ENCODE measurements around the gene CCDC3. TPM values are rescaled to one million over a fixed set of nuclear protein-coding genes. Genes with fewer than 3 reads are reported as not detected.

The CCDC3 gene
- total RNA-seq, 1 experiment from 2014 or later, result 106 TPM

GRCh38 chr10:12940791-12941190, 60.7 kb downstream of the CCDC3 start:
- Histone ChIP-seq H3K4me3 (no peak overlapping the region), H3K27me3 (no peaks in the 10 kb centered on the region), H3K4me1 (peaks cover 4% of the 10 kb centered on the region; the same call in 1 of the 2 replicates), H3K36me3 (0 out of 2 replicates have a peak, but pooled peaks cover 3% of the 10 kb centered on the region), H3K9me3 (replicated peaks) (no peaks in the 10 kb centered on the region), H3K27ac (no peak overlapping the region)
- DNase-seq, result no peak

GRCh38 chr10:12938271-12938670, 63.2 kb downstream of the CCDC3 start:
- Histone ChIP-seq H3K27me3 (no peaks in the 10 kb centered on the region), H3K27ac (no peak overlapping the region), H3K4me1 (no peaks in the 10 kb centered on the region), H3K4me3 (no peak overlapping the region), H3K9me3 (replicated peaks) (no peaks in the 10 kb centered on the region), H3K36me3 (no peaks in the 10 kb centered on the region)
- no peak for DNase-seq

GRCh38 chr10:12937527-12937926, 64.0 kb downstream of the CCDC3 start:
- Histone ChIP-seq H3K4me1 (no peaks in the 10 kb centered on the region), H3K27me3 (no peaks in the 10 kb centered on the region), H3K36me3 (no peaks in the 10 kb centered on the region), H3K9me3 (replicated peaks) (no peaks in the 10 kb centered on the region), H3K27ac (no peak overlapping the region), H3K4me3 (no peak overlapping the region)
- DNase-seq, result no peak

GRCh38 chr10:12934777-12935176, 66.7 kb downstream of the CCDC3 start:
- Histone ChIP-seq H3K4me1 (no peaks in the 10 kb centered on the region), H3K27me3 (no peaks in the 10 kb centered on the region), H3K27ac (no peak overlapping the region), H3K9me3 (replicated peaks) (no peaks in the 10 kb centered on the region), H3K4me3 (no peak overlapping the region), H3K36me3 (no peaks in the 10 kb centered on the region)
- no peak for DNase-seq

GRCh38 chr10:12929381-12929780, 72.1 kb downstream of the CCDC3 start:
- H3K36me3 ChIP-seq, result peaks cover 2% of the 10 kb centered on the region; the same call in 1 of the 2 replicates
- H3K27me3 ChIP-seq, result no peaks in the 10 kb centered on the region
- DNase-seq, result no peak
- H3K9me3 ChIP-seq (replicated peaks), result peaks cover 8% of the 10 kb centered on the region
- no peaks in the 10 kb centered on the region for H3K4me1 ChIP-seq
- H3K27ac ChIP-seq, result no peak overlapping the region
- no peak overlapping the region for H3K4me3 ChIP-seq

GRCh38 chr10:12928571-12928970, 72.9 kb downstream of the CCDC3 start:
- H3K4me1 ChIP-seq, result no peaks in the 10 kb centered on the region
- H3K4me3 ChIP-seq, result no peak overlapping the region
- no peak overlapping the region for H3K27ac ChIP-seq
- peaks cover 2% of the 10 kb centered on the region; the same call in 1 of the 2 replicates for H3K36me3 ChIP-seq
- H3K27me3 ChIP-seq, result no peaks in the 10 kb centered on the region
- DNase-seq, result no peak
- H3K9me3 ChIP-seq (replicated peaks), result peaks cover 8% of the 10 kb centered on the region

GRCh38 chr10:12927896-12928295, 73.6 kb downstream of the CCDC3 start:
- H3K4me1 ChIP-seq, result no peaks in the 10 kb centered on the region
- no peak overlapping the region for H3K27ac ChIP-seq
- peaks cover 2% of the 10 kb centered on the region; the same call in 1 of the 2 replicates for H3K36me3 ChIP-seq
- no peak overlapping the region for H3K4me3 ChIP-seq
- H3K27me3 ChIP-seq, result no peaks in the 10 kb centered on the region
- no peak for DNase-seq
- H3K9me3 ChIP-seq (replicated peaks), result peaks cover 8% of the 10 kb centered on the region

- Histone ChIP-seq H3K36me3 (peaks cover 2% of the 10 kb centered on the region; the same call in 1 of the 2 replicates), H3K9me3 (replicated peaks) (peaks cover 8% of the 10 kb centered on the region)
- DNase-seq, result no peak
These were observed 75.7 kb downstream of the CCDC3 start for GRCh38 chr10:12925845-12926244.

GRCh38 chr10:12924911-12925310, 76.6 kb downstream of the CCDC3 start:
- no peaks in the 10 kb centered on the region for H3K4me1 ChIP-seq
- H3K36me3 ChIP-seq, result peaks cover 2% of the 10 kb centered on the region; the same call in 1 of the 2 replicates
- no peak overlapping the region for H3K27ac ChIP-seq
- H3K9me3 ChIP-seq (replicated peaks), result peaks cover 8% of the 10 kb centered on the region
- H3K27me3 ChIP-seq, result no peaks in the 10 kb centered on the region
- no peak overlapping the region for H3K4me3 ChIP-seq
- DNase-seq, result no peak

More at GRCh38 chr10:12925845-12926244, 75.7 kb downstream of the CCDC3 start:
- H3K27me3 ChIP-seq, result no peaks in the 10 kb centered on the region
- no peaks in the 10 kb centered on the region for H3K4me1 ChIP-seq
- no peak overlapping the region for H3K4me3 ChIP-seq
- no peak overlapping the region for H3K27ac ChIP-seq

GRCh38 chr10:12922117-12922900, 79.2 kb downstream of the CCDC3 start:
- Histone ChIP-seq H3K27me3 (no peaks in the 10 kb centered on the region), H3K9me3 (replicated peaks) (peaks cover 8% of the 10 kb centered on the region), H3K36me3 (peaks cover 9% of the 10 kb centered on the region; the same call in 1 of the 2 replicates), H3K27ac (no peak overlapping the region), H3K4me3 (no peak overlapping the region), H3K4me1 (no peaks in the 10 kb centered on the region)
- DNase-seq, result no peak

GRCh38 chr10:12921163-12921562, 80.3 kb downstream of the CCDC3 start:
- H3K36me3 ChIP-seq, result peaks cover 8% of the 10 kb centered on the region; the same call in 1 of the 2 replicates
- no peak overlapping the region for H3K27ac ChIP-seq
- no peaks in the 10 kb centered on the region for H3K27me3 ChIP-seq
- no peaks in the 10 kb centered on the region for H3K4me1 ChIP-seq
- H3K4me3 ChIP-seq, result no peak overlapping the region
- H3K9me3 ChIP-seq (replicated peaks), result peaks cover under 1% of the 10 kb centered on the region; the same call in 1 of the 2 replicates
- no peak for DNase-seq

GRCh38 chr10:12919574-12919973, 81.9 kb downstream of the CCDC3 start:
- no peaks in the 10 kb centered on the region for H3K4me1 ChIP-seq
- no peak for DNase-seq
- H3K4me3 ChIP-seq, result no peak overlapping the region
- H3K27me3 ChIP-seq, result no peaks in the 10 kb centered on the region
- H3K9me3 ChIP-seq (replicated peaks), result no peaks in the 10 kb centered on the region
- H3K36me3 ChIP-seq, result peaks cover 8% of the 10 kb centered on the region; the same call in 1 of the 2 replicates
- no peak overlapping the region for H3K27ac ChIP-seq

GRCh38 chr10:12916587-12916986, 84.9 kb downstream of the CCDC3 start:
- Histone ChIP-seq H3K9me3 (replicated peaks) (peaks cover 6% of the 10 kb centered on the region; the same call in 1 of the 2 replicates), H3K36me3 (peaks cover 8% of the 10 kb centered on the region; the same call in 1 of the 2 replicates), H3K27me3 (no peaks in the 10 kb centered on the region), H3K27ac (no peak overlapping the region), H3K4me3 (no peak overlapping the region), H3K4me1 (no peaks in the 10 kb centered on the region)
- DNase-seq, result no peak

- Histone ChIP-seq H3K27me3 (no peaks in the 10 kb centered on the region), H3K9me3 (replicated peaks) (peaks cover 6% of the 10 kb centered on the region; the same call in 1 of the 2 replicates), H3K4me1 (no peaks in the 10 kb centered on the region), H3K4me3 (no peak overlapping the region), H3K36me3 (peaks cover 8% of the 10 kb centered on the region; the same call in 1 of the 2 replicates), H3K27ac (no peak overlapping the region)
- no peak for DNase-seq
These were observed 85.8 kb downstream of the CCDC3 start for GRCh38 chr10:12915637-12916168.

- Histone ChIP-seq H3K27me3 (no peaks in the 10 kb centered on the region), H3K4me1 (no peaks in the 10 kb centered on the region), H3K9me3 (replicated peaks) (peaks cover 6% of the 10 kb centered on the region; the same call in 1 of the 2 replicates), H3K36me3 (peaks cover 8% of the 10 kb centered on the region; the same call in 1 of the 2 replicates), H3K27ac (no peak overlapping the region), H3K4me3 (no peak overlapping the region)
- no peak for DNase-seq
These were observed 87.4 kb downstream of the CCDC3 start for GRCh38 chr10:12914111-12914510.

Measured in SJCRH30 (cell line).